Astrocyte (in vitro differentiated cells and primary cell): ENCODE measurements around the gene PLA2G4D. TPM values are rescaled to one million over a fixed set of nuclear protein-coding genes. Genes with fewer than 3 reads are reported as not detected.

ENCODE experiments used
- DNase-seq: peaks from one replicate; pipeline ENCODE4 v3.0.0-alpha.2; 2010; ENCODE audit warnings: low read depth
- FAIRE-seq: peaks from 2 replicates; lab custom pipeline; 2011; peaks lifted over from hg19 to GRCh38; lab: Jason Lieb, UNC
- H2AFZ ChIP-seq: 2 replicates; pipeline ENCODE4 v1.6.0; 2012; ENCODE audit warnings: low read depth, low read length, inconsistent platforms
- H3K27ac ChIP-seq: 2 replicates; pipeline ENCODE4 v1.5.1; 2011; ENCODE audit warnings: low read depth, low read length, inconsistent platforms
- H3K27me3 ChIP-seq: 2 replicates; pipeline ENCODE4 v1.6.0; 2011; ENCODE audit warnings: low read length, inconsistent platforms; ENCODE audit not compliant: insufficient read depth
- H3K36me3 ChIP-seq: 2 replicates; pipeline ENCODE4 v1.5.1; 2011; ENCODE audit warnings: low read length, inconsistent platforms; ENCODE audit not compliant: insufficient read depth
- H3K4me1 ChIP-seq: 2 replicates; pipeline ENCODE4 v1.5.1; 2011; ENCODE audit warnings: low read length, inconsistent platforms; ENCODE audit not compliant: insufficient read depth
- H3K4me2 ChIP-seq: 2 replicates; pipeline ENCODE4 v1.6.0; 2012; ENCODE audit warnings: low read length, inconsistent platforms
- H3K4me3 ChIP-seq: 2 replicates; pipeline ENCODE4 v1.5.1; 2011; ENCODE audit warnings: low read depth, mild to moderate bottlenecking, low read length, inconsistent platforms; ENCODE audit not compliant: insufficient read depth
- H3K79me2 ChIP-seq: 2 replicates; pipeline ENCODE4 v1.6.0; 2012; ENCODE audit warnings: mild to moderate bottlenecking, low read length, inconsistent platforms; ENCODE audit not compliant: insufficient read depth
- H3K9ac ChIP-seq: 2 replicates; pipeline ENCODE4 v1.6.0; 2012; ENCODE audit warnings: mild to moderate bottlenecking, low read length, inconsistent platforms
- H3K9me3 ChIP-seq: 2 replicates; pipeline ENCODE4 v1.5.1; 2012; ENCODE audit warnings: low read depth, mild to moderate bottlenecking, low read length, inconsistent platforms; ENCODE audit not compliant: insufficient read depth
- H4K20me1 ChIP-seq: 2 replicates; pipeline ENCODE4 v1.6.0; 2012; ENCODE audit warnings: low read length, inconsistent platforms; ENCODE audit not compliant: insufficient read depth
- H3K27ac Mint-ChIP-seq: one replicate; pipeline ENCODE4 v1.8.0; 2021; ENCODE audit warnings: mild to moderate bottlenecking, mixed read lengths; ENCODE audit not compliant: unreplicated experiment
- H3K27me3 Mint-ChIP-seq: one replicate; pipeline ENCODE4 v1.8.0; 2021; ENCODE audit warnings: low read depth, mixed read lengths; ENCODE audit not compliant: unreplicated experiment
- H3K36me3 Mint-ChIP-seq: one replicate; pipeline ENCODE4 v1.8.0; 2021; ENCODE audit warnings: low read depth, mixed read lengths; ENCODE audit not compliant: unreplicated experiment
- H3K4me1 Mint-ChIP-seq: one replicate; pipeline ENCODE4 v1.8.0; 2021; ENCODE audit warnings: low read depth, mixed read lengths; ENCODE audit not compliant: unreplicated experiment
- H3K4me3 Mint-ChIP-seq: one replicate; pipeline ENCODE4 v1.8.0; 2021; ENCODE audit warnings: mild to moderate bottlenecking, moderate library complexity, mixed read lengths; ENCODE audit not compliant: unreplicated experiment
- H3K9me3 Mint-ChIP-seq: one replicate; pipeline ENCODE4 v1.8.0; 2021; ENCODE audit warnings: mild to moderate bottlenecking, mixed read lengths; ENCODE audit not compliant: unreplicated experiment
- CTCF ChIP-seq: IDR thresholded peaks from 2 replicates; pipeline ENCODE4 v1.5.1; 2011; ENCODE audit warnings: low read depth, mild to moderate bottlenecking, inconsistent platforms, low read length, moderate library complexity; ENCODE audit not compliant: insufficient read depth
- EZH2 ChIP-seq: IDR thresholded peaks from 2 replicates; pipeline ENCODE4 v1.6.1; 2012; ENCODE audit warnings: mild to moderate bottlenecking, low read length, inconsistent platforms; ENCODE audit not compliant: insufficient read depth
- total RNA-seq: library from RNA; stranded (reverse); gene quantifications from 2 replicates; pipeline ENCODE4 v1.2.1, GENCODE V29; 2021

The PLA2G4D gene
- total RNA-seq, 1 donor from 2014 or later: not detected

GRCh38 chr15:42088801-42089640 is 5.3 kb downstream of the PLA2G4D start:
- no peak overlapping the region for H3K4me3 Mint-ChIP-seq
- Histone ChIP-seq H3K9ac (no peak overlapping the region), H3K36me3 (no peaks in the 10 kb centered on the region), H3K27me3 (peaks cover 9% of the 10 kb centered on the region), H3K27ac (no peak overlapping the region), H2AFZ (no peak overlapping the region), H3K4me2 (no peak overlapping the region), H3K4me3 (no peak overlapping the region), H3K9me3 (no peaks in the 10 kb centered on the region), H4K20me1 (no peaks in the 10 kb centered on the region), H3K4me1 (no peaks in the 10 kb centered on the region), H3K79me2 (no peaks in the 10 kb centered on the region)
- no peaks in the 10 kb centered on the region for H3K9me3 Mint-ChIP-seq
- FAIRE-seq (no peak), DNase-seq (no peak)
- no peak overlapping the region for H3K27ac Mint-ChIP-seq
- peaks cover 7% of the 10 kb centered on the region for H3K4me1 Mint-ChIP-seq
- no peak for TF ChIP-seq EZH2
- no peak for TF ChIP-seq CTCF
- no peaks in the 10 kb centered on the region for H3K36me3 Mint-ChIP-seq
- peaks cover 41% of the 10 kb centered on the region for H3K27me3 Mint-ChIP-seq

DNA sequence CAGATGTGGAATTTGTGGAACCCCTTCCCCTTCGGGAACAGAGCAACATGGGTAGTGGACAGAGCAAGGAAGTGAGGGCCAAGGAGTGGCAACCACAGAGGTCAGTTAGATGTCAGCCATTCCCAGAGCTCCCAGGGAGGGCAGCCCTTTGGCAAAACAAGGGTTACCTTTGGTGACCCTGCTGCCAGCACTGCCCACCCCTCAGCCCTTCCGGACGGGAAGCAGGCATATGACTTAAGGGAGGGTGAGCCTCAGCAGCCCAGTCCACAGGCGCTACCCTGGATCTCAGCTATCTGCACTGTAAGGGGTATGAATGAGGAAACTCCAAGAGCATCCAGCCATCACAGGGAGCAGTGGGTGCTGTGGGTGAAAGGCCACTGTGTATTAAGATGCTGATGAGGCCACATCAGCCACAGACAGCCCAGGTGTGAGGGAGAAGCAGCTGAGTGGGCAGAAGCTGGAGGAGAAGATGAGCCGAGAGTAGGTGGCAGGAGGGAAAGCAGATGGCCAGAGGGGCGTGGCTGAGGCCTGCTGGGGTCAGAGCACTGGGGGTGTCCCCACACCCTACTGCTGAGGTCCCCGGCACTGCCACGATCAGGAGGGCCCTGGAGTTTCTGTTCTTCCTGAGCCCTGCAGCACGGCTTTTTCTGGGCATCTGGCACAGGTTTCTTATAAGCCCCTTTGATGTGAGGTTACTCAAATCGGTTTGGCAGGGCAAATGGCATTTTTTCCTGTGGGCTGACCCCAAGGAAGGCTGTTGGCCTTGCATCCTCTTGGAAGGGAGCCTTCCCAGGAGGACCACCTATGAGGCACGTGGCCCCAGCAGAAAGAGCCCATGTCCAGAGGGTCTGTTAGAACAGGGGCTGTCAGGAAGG is 6.2 kb downstream of the PLA2G4D start:
- no peaks in the 10 kb centered on the region for H3K36me3 ChIP-seq
- Mint-ChIP-seq H3K4me1 (peaks cover 7% of the 10 kb centered on the region), H3K36me3 (no peaks in the 10 kb centered on the region), H3K4me3 (no peak overlapping the region), H3K27ac (no peak overlapping the region), H3K27me3 (peaks cover 41% of the 10 kb centered on the region), H3K9me3 (no peaks in the 10 kb centered on the region)
- H3K9me3 ChIP-seq: no peaks in the 10 kb centered on the region
- FAIRE-seq (no peak), DNase-seq (no peak)
- TF ChIP-seq EZH2 (no peak), CTCF (no peak)
- H3K27ac ChIP-seq: no peak overlapping the region
- no peak overlapping the region for H3K4me2 ChIP-seq
- H3K27me3 ChIP-seq: peaks cover 9% of the 10 kb centered on the region
- H3K9ac ChIP-seq: no peak overlapping the region
- no peaks in the 10 kb centered on the region for H3K79me2 ChIP-seq
- no peak overlapping the region for H3K4me3 ChIP-seq
- H3K4me1 ChIP-seq: no peaks in the 10 kb centered on the region
- H2AFZ ChIP-seq: no peak overlapping the region
- no peaks in the 10 kb centered on the region for H4K20me1 ChIP-seq
